Measurements from ENCODE around the gene ARHGEF35. TPM values are rescaled to one million over a fixed set of nuclear protein-coding genes. Genes with fewer than 3 reads are reported as not detected.
A peak's percentile ranks its signal among the peaks of the same experiment; 100 is the strongest.
"Not testable (repeated sequence)": the region's sequence is repeated elsewhere in the genome, so short reads cannot be mapped to it uniquely, and the experiment has no call there.

ARHGEF35 gene
- total and polyA plus RNA-seq, 2 of the 13 experiments (the other 11 are each of a cell fraction or from before 2014, with no cell fraction given) = 0.18 TPM; not detected in 1

- DNase-seq (ENCODE audit: low spot score) (peak; percentile 2), ATAC-seq (peak; percentile 92)
- H3K9ac ChIP-seq (ENCODE audit: insufficient read depth, low read depth, low read length); FAIRE-seq; H3K4me1 ChIP-seq (ENCODE audit: insufficient read depth, low read length); BruUV-seq (replicated peaks); H3K9me3 ChIP-seq (ENCODE audit: low read length); H3K27ac ChIP-seq (ENCODE audit: extremely low read length, insufficient read depth, low read length); H3K36me3 ChIP-seq (replicated peaks in 1 of 2; ENCODE audit: control insufficient read depth in 1 of 2, insufficient read depth in 2 of 2, low read length in 2 of 2); H3K4me3 ChIP-seq (replicated peaks in 1 of 3; ENCODE audit: insufficient read depth in 1 of 3, low read depth in 2 of 3, low read length in 3 of 3); POLR2A ChIA-PET; H2AFZ ChIP-seq (ENCODE audit: low read length); H3K4me2 ChIP-seq (ENCODE audit: low read depth, low read length); H4K20me1 ChIP-seq (ENCODE audit: insufficient read depth, low read length); intact Hi-C loops (cut with micrococcal nuclease; ENCODE audit: unreplicated experiment); H3K79me2 ChIP-seq (ENCODE audit: insufficient read depth, low read length); H3K27me3 ChIP-seq (ENCODE audit: control insufficient read depth in 1 of 2, insufficient read depth in 2 of 2, low read length in 2 of 2): not testable (repeated sequence)
- peak; percentile 66 for TF ChIP-seq CTCF (CRISPR knock-in tag; IDR thresholded peaks at IDR 0.05)
- in situ Hi-C loops (cut with HindIII; ENCODE audit: extremely low pct_ligation_motif_present, low pct_unique_long_range_greater_than_20kb) = loop anchor here (10.0 kb wide), 1 partner anchor 216 kb away; no protein-coding TSS in a partner anchor
- CTCF ChIA-PET (ENCODE audit: low intra/inter-chr PET ratio, low total read pairs) = interaction anchor here (1.5 to 1.6 kb wide), 2 partner anchors 213 to 259 kb away, joined by 4 to 15 read pairs; no protein-coding TSS in a partner anchor
- 0% methylated on average over 3 of the region's 10 CpGs for WGBS (ENCODE audit: low lambda C conversion rate)
These were observed 17.1 kb downstream of the ARHGEF35 start for GRCh38 chr7:144178380-144179164.

- 36% methylated on average over 5 of the region's 5 CpGs for WGBS (ENCODE audit: low lambda C conversion rate)
- ChIA-PET POLR2A (no interaction called here), CTCF (ENCODE audit: low intra/inter-chr PET ratio, low total read pairs) (no interaction called here)
- H3K27me3 ChIP-seq (ENCODE audit: control insufficient read depth in 1 of 2, insufficient read depth in 2 of 2, low read length in 2 of 2) = no peaks in the 10 kb centered on the region
- H3K4me1 ChIP-seq (ENCODE audit: insufficient read depth, low read length) = no peaks in the 10 kb centered on the region
- no peak overlapping the region for H2AFZ ChIP-seq (ENCODE audit: low read length)
- no peak overlapping the region for H3K4me2 ChIP-seq (ENCODE audit: low read depth, low read length)
- intact Hi-C loops (cut with micrococcal nuclease; ENCODE audit: unreplicated experiment) (no loop called here), in situ Hi-C loops (cut with HindIII; ENCODE audit: extremely low pct_ligation_motif_present, low pct_unique_long_range_greater_than_20kb) (loop anchor here (10.0 kb wide), 1 partner anchor 220 kb away; no protein-coding TSS in a partner anchor)
- BruUV-seq (replicated peaks) = no TSS peak
- H3K9ac ChIP-seq (ENCODE audit: insufficient read depth, low read depth, low read length) = no peak overlapping the region
- no peaks in the 10 kb centered on the region for H4K20me1 ChIP-seq (ENCODE audit: insufficient read depth, low read length)
- H3K36me3 ChIP-seq (replicated peaks in 1 of 2; ENCODE audit: control insufficient read depth in 1 of 2, insufficient read depth in 2 of 2, low read length in 2 of 2) = no peaks in the 10 kb centered on the region
- FAIRE-seq (no peak), DNase-seq (ENCODE audit: low spot score) (no peak), ATAC-seq (no peak)
- no peaks in the 10 kb centered on the region for H3K9me3 ChIP-seq (ENCODE audit: low read length)
- H3K79me2 ChIP-seq (ENCODE audit: insufficient read depth, low read length) = no peaks in the 10 kb centered on the region
- H3K27ac ChIP-seq (ENCODE audit: extremely low read length, insufficient read depth, low read length) = no peak overlapping the region
- H3K4me3 ChIP-seq (replicated peaks in 1 of 3; ENCODE audit: insufficient read depth in 1 of 3, low read depth in 2 of 3, low read length in 3 of 3) = no peak overlapping the region
- no peak for TF ChIP-seq RAD51 (IDR thresholded peaks at IDR 0.05; ENCODE audit: borderline replicate concordance)
- TF ChIP-seq RXRA (CRISPR knock-in tag; IDR thresholded peaks at IDR 0.05) = no peak
- no peak for TF ChIP-seq THYN1 (CRISPR knock-in tag; IDR thresholded peaks at IDR 0.05; ENCODE audit: borderline replicate concordance, low read depth)
- no peak for TF ChIP-seq ZNF709 (CRISPR knock-in tag; IDR thresholded peaks at IDR 0.05)
- no peak for TF ChIP-seq YY1 (IDR thresholded peaks at IDR 0.05; ENCODE audit: insufficient read depth, insufficient replicate concordance, low read depth, low read length)
- TF ChIP-seq PRDM15 (CRISPR knock-in tag; IDR thresholded peaks at IDR 0.05) = no peak
- no peak for TF ChIP-seq CEBPG (CRISPR knock-in tag; IDR thresholded peaks at IDR 0.05)
These were observed 21.0 kb downstream of the ARHGEF35 start for GRCh38 chr7:144174613-144175012.
